HCT116 (cell line): ENCODE measurements around the gene HERPUD1. TPM values are rescaled to one million over a fixed set of nuclear protein-coding genes. Genes with fewer than 3 reads are reported as not detected.

Experiments
- ATAC-seq: fragments of 200-7000 bp; cut with Tn5 transposase; 2 replicates; pipeline ENCODE4 v1.9.1; 2020; ENCODE audit warnings: mild to moderate bottlenecking, moderate library complexity
- BruUV-seq: library from RNA; stranded (reverse); fragments of 400-500 nt; replicated peaks from 2 replicates; lab custom pipeline; 2021; lab: Mats Ljungman, UMichigan
- CTCF ChIA-PET: fragments of 300-600 bp; sonication (Branson Sonifier 250); formaldehyde crosslinking; loops from one replicate; lab custom pipeline; 2021; ENCODE audit warnings: antibody characterized with exemption; lab: Charles Lee
- POLR2A ChIA-PET: fragments of 300-600, 350-600 bp; sonication (Branson Sonifier 250); formaldehyde crosslinking; loops from one replicate; lab custom pipeline; 2021; ENCODE audit warnings: antibody characterized with exemption; lab: Charles Lee
- RAD21 ChIA-PET, 2 experiments: fragments of 300-600 bp; sonication (Branson Sonifier 250); formaldehyde crosslinking; loops; one replicate each; lab custom pipeline; 2023; ENCODE audit warnings: low total read pairs in 2 of 2; ENCODE audit not compliant: uncharacterized antibody in 2 of 2, unreplicated experiment in 2 of 2, low non-redundant PET in 1 of 2; lab: Charles Lee
- DNase-seq: peaks from one replicate; pipeline ENCODE4 v3.0.0-alpha.2; 2010; ENCODE audit warnings: low read depth, low spot score
- H2AFZ ChIP-seq: fragments of 200-600 bp; shearing (Covaris generic), sonication (generic); 2 replicates; pipeline ENCODE4 v1.6.1; 2017; ENCODE audit warnings: low read depth, mixed run types, mixed read lengths, antibody characterized with exemption, low read length; ENCODE audit not compliant: poor library complexity, severe bottlenecking
- H3K27ac ChIP-seq: 2 replicates; pipeline ENCODE4 v1.5.1; 2012; ENCODE audit warnings: low read depth, low read length
- H3K27me3 ChIP-seq: fragments of 200-600 bp; sonication (generic); 2 replicates; pipeline ENCODE4 v1.6.1; 2016; ENCODE audit warnings: mixed run types, low read length, mixed read lengths; ENCODE audit not compliant: insufficient read depth
- H3K36me3 ChIP-seq, 2 experiments: fragments of 200-500 bp in 1 of 2; fragments of 200-600 bp in 1 of 2; sonication (Bioruptor generic) in 1 of 2; sonication (generic) in 1 of 2; 2 replicates each; pipeline versions ENCODE4 v1.5.1 to v1.6.1; 2014 to 2016; ENCODE audit warnings: low read length in 2 of 2, inconsistent platforms in 1 of 2, mixed read lengths in 1 of 2, mixed run types in 1 of 2; ENCODE audit not compliant: insufficient read depth in 2 of 2, control insufficient read depth in 1 of 2
- H3K4me1 ChIP-seq, 2 experiments: fragments of 200-600 bp in 1 of 2; sonication (generic) in 1 of 2; 2 replicates each; pipeline versions ENCODE4 v1.5.1 to v1.6.1; 2012 to 2017; ENCODE audit warnings: low read length in 2 of 2, inconsistent platforms in 1 of 2, mild to moderate bottlenecking in 1 of 2, mixed read lengths in 1 of 2, mixed run types in 1 of 2, moderate library complexity in 1 of 2; ENCODE audit not compliant: insufficient read depth in 2 of 2, control insufficient read depth in 1 of 2
- H3K4me2 ChIP-seq: fragments of 200-600 bp; sonication (generic); 2 replicates; pipeline ENCODE4 v1.6.1; 2017; ENCODE audit warnings: mixed run types, low read length, mixed read lengths
- H3K4me3 ChIP-seq, 2 experiments: fragments of 200-600 bp in 1 of 2; sonication (generic) in 1 of 2; replicated peaks in 1 of 2; 2 replicates each; pipeline ENCODE4 v1.5.1; 2011 to 2016; ENCODE audit warnings: low read length in 2 of 2, control low read depth in 1 of 2, low read depth in 1 of 2, mild to moderate bottlenecking in 1 of 2, mixed read lengths in 1 of 2, mixed run types in 1 of 2
- H3K79me2 ChIP-seq: fragments of 200-600 bp; sonication (generic); 2 replicates; pipeline ENCODE4 v1.6.1; 2017; ENCODE audit warnings: mild to moderate bottlenecking, mixed run types, low read length, moderate library complexity, mixed read lengths; ENCODE audit not compliant: insufficient read depth
- H3K9ac ChIP-seq: fragments of 200-600 bp; sonication (generic); 2 replicates; pipeline ENCODE4 v1.6.1; 2016; ENCODE audit warnings: low read length, mixed read lengths
- H3K9me2 ChIP-seq: fragments of 200-600 bp; sonication (generic), shearing (Covaris generic); 2 replicates; pipeline ENCODE4 v1.6.1; 2017; ENCODE audit warnings: mixed run types, mild to moderate bottlenecking, moderate library complexity; ENCODE audit not compliant: insufficient read depth
- H3K9me3 ChIP-seq, 2 experiments: fragments of 200-500 bp in 1 of 2; fragments of 200-600 bp in 1 of 2; sonication (Bioruptor generic) in 1 of 2; sonication (generic) in 1 of 2; 2 replicates each; pipeline ENCODE4 v1.6.1; 2014 to 2017; ENCODE audit warnings: low read length in 2 of 2, mixed read lengths in 2 of 2, inconsistent platforms in 1 of 2, low read depth in 1 of 2, mild to moderate bottlenecking in 1 of 2, mixed run types in 1 of 2, moderate library complexity in 1 of 2; ENCODE audit not compliant: control insufficient read depth in 1 of 2, insufficient read depth in 1 of 2
- H4K20me1 ChIP-seq: fragments of 200-600 bp; sonication (generic), shearing (Covaris generic); 2 replicates; pipeline ENCODE4 v1.6.1; 2017; ENCODE audit warnings: mixed run types, mild to moderate bottlenecking, moderate library complexity; ENCODE audit not compliant: insufficient read depth
- ELF1 ChIP-seq: IDR thresholded peaks from 2 replicates; pipeline ENCODE4 v1.6.1; 2012; ENCODE audit warnings: low read depth, borderline replicate concordance
- EZH2 ChIP-seq: fragments of 200-600 bp; sonication (generic); IDR thresholded peaks from 2 replicates; pipeline ENCODE4 v1.6.1; 2017; ENCODE audit warnings: antibody characterized with exemption, mixed run types
- EZH2phosphoT487 ChIP-seq: fragments of 200-600 bp; IDR thresholded peaks from 2 replicates; pipeline ENCODE4 v1.6.1; 2018; ENCODE audit warnings: antibody characterized with exemption, borderline replicate concordance
- FOSL1 ChIP-seq: IDR thresholded peaks from 2 replicates; pipeline ENCODE4 v1.6.1; 2012; ENCODE audit warnings: low read depth
- JUND ChIP-seq: IDR thresholded peaks from 2 replicates; pipeline ENCODE4 v1.6.1; 2012
- POLR2A ChIP-seq: IDR thresholded peaks from 2 replicates; pipeline ENCODE4 v1.7.0; 2011; ENCODE audit warnings: borderline replicate concordance; ENCODE audit not compliant: insufficient read depth, insufficient read length; ENCODE audit errors: extremely low read depth
- POLR2AphosphoS5 ChIP-seq: IDR thresholded peaks from 2 replicates; pipeline ENCODE4 v1.6.1; 2011; ENCODE audit warnings: mild to moderate bottlenecking, low read depth, low read length, moderate library complexity
- SIN3A ChIP-seq: IDR thresholded peaks from 2 replicates; pipeline ENCODE4 v1.6.1; 2012; ENCODE audit warnings: low read depth
- TCF7L2 ChIP-seq: IDR thresholded peaks from 2 replicates; pipeline ENCODE4 v1.7.0; 2011; ENCODE audit warnings: borderline replicate concordance, inconsistent platforms; ENCODE audit not compliant: insufficient read depth, insufficient read length; ENCODE audit errors: extremely low read depth
- ZFX ChIP-seq: fragments of 450-650 bp; IDR thresholded peaks from 2 replicates; pipeline ENCODE4 v1.6.1; 2017
- ZNF274 ChIP-seq: fragments of 200-500 bp; sonication (Bioruptor generic); IDR thresholded peaks from 2 replicates; pipeline ENCODE4 v1.6.1; 2014; ENCODE audit warnings: mild to moderate bottlenecking, low read depth, low read length, inconsistent platforms
- intact Hi-C: fragments of 100-400 bp; cut with micrococcal nuclease; formaldehyde crosslinking; loops from 2 replicates; pipeline ENCODE4 v1.10.0; 2022
- total RNA-seq: library from RNA; stranded (reverse); gene quantifications from one replicate; pipeline ENCODE4 v1.2.1, GENCODE V29; 2021; ENCODE audit not compliant: unreplicated experiment
- TF ChIP-seq, protein P1 (sequence below): IDR thresholded peaks from 2 replicates; pipeline ENCODE4 v1.6.1; 2012; ENCODE audit warnings: low read depth
- TF ChIP-seq, protein P2 (sequence below): IDR thresholded peaks from 2 replicates; pipeline ENCODE4 v1.6.1; 2012
- TF ChIP-seq, protein P3 (sequence below), 3 experiments: fragments of 200-600 bp in 1 of 3; sonication (generic) in 1 of 3; IDR thresholded peaks in 2 of 3; conservative IDR thresholded peaks in 1 of 3; 2 replicates each; pipeline ENCODE4 v1.5.1; 2012 to 2017; ENCODE audit warnings: low read depth in 2 of 3, low read length in 2 of 3, antibody characterized with exemption in 1 of 3, borderline replicate concordance in 1 of 3, control low read depth in 1 of 3, mild to moderate bottlenecking in 1 of 3, mixed read lengths in 1 of 3, mixed run types in 1 of 3, moderate library complexity in 1 of 3; ENCODE audit not compliant: insufficient read depth in 1 of 3

The HERPUD1 gene
- total RNA-seq, 1 experiment from 2014 or later: 113 TPM

DNA sequence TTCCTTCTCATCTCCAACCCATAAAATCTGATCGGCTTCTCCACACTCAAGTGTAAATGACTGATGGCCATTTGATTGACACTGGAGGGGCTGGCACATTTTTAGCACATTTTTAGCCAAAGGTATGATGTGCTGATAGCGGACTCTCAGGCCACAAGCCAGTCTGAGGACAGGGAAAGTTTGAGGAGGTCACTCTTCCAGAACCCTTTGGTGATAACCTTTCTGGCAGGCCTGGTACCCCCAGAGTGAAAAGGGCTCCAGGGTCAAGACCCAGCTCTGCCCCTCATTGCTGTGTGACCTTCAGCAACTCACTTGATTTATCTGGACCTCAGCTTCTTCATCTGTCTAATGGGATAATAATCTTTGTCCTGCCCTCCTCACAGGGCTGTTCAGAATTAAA lies 55.8 kb downstream of the HERPUD1 start:
- no peak overlapping the region for H3K4me3 ChIP-seq
- no TSS peak for BruUV-seq
- ChIA-PET RAD21 (no interaction called here), CTCF (interaction anchor here (1.2 kb wide), 1 partner anchor 24 kb away, joined by 4 read pairs; no protein-coding TSS in a partner anchor), POLR2A (no interaction called here)
- H3K4me2 ChIP-seq: no peak overlapping the region
- no peaks in the 10 kb centered on the region for H4K20me1 ChIP-seq
- H3K9me2 ChIP-seq: no peaks in the 10 kb centered on the region
- no peak overlapping the region for H3K27ac ChIP-seq
- no peak for ATAC-seq
- H3K27me3 ChIP-seq: no peaks in the 10 kb centered on the region
- no peak overlapping the region for H3K9ac ChIP-seq
- no peak for DNase-seq
- H2AFZ ChIP-seq: no peak overlapping the region
- no peaks in the 10 kb centered on the region for H3K79me2 ChIP-seq
- H3K4me1 ChIP-seq: peaks cover 32 to 55% of the 10 kb centered on the region in 2 experiments
- no peaks in the 10 kb centered on the region for H3K9me3 ChIP-seq
- TF ChIP-seq JUND (no peak), TCF7L2 (no peak), POLR2A (no peak), ZNF274 (no peak), ELF1 (no peak), FOSL1 (no peak), EZH2phosphoT487 (no peak), EZH2 (no peak), SIN3A (no peak), POLR2AphosphoS5 (no peak), ZFX (no peak)
- TF ChIP-seq, protein P1, sequence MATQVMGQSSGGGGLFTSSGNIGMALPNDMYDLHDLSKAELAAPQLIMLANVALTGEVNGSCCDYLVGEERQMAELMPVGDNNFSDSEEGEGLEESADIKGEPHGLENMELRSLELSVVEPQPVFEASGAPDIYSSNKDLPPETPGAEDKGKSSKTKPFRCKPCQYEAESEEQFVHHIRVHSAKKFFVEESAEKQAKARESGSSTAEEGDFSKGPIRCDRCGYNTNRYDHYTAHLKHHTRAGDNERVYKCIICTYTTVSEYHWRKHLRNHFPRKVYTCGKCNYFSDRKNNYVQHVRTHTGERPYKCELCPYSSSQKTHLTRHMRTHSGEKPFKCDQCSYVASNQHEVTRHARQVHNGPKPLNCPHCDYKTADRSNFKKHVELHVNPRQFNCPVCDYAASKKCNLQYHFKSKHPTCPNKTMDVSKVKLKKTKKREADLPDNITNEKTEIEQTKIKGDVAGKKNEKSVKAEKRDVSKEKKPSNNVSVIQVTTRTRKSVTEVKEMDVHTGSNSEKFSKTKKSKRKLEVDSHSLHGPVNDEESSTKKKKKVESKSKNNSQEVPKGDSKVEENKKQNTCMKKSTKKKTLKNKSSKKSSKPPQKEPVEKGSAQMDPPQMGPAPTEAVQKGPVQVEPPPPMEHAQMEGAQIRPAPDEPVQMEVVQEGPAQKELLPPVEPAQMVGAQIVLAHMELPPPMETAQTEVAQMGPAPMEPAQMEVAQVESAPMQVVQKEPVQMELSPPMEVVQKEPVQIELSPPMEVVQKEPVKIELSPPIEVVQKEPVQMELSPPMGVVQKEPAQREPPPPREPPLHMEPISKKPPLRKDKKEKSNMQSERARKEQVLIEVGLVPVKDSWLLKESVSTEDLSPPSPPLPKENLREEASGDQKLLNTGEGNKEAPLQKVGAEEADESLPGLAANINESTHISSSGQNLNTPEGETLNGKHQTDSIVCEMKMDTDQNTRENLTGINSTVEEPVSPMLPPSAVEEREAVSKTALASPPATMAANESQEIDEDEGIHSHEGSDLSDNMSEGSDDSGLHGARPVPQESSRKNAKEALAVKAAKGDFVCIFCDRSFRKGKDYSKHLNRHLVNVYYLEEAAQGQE: no peak
- TF ChIP-seq, protein P2, sequence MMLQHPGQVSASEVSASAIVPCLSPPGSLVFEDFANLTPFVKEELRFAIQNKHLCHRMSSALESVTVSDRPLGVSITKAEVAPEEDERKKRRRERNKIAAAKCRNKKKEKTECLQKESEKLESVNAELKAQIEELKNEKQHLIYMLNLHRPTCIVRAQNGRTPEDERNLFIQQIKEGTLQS: no peak
- TF ChIP-seq, protein P3, sequence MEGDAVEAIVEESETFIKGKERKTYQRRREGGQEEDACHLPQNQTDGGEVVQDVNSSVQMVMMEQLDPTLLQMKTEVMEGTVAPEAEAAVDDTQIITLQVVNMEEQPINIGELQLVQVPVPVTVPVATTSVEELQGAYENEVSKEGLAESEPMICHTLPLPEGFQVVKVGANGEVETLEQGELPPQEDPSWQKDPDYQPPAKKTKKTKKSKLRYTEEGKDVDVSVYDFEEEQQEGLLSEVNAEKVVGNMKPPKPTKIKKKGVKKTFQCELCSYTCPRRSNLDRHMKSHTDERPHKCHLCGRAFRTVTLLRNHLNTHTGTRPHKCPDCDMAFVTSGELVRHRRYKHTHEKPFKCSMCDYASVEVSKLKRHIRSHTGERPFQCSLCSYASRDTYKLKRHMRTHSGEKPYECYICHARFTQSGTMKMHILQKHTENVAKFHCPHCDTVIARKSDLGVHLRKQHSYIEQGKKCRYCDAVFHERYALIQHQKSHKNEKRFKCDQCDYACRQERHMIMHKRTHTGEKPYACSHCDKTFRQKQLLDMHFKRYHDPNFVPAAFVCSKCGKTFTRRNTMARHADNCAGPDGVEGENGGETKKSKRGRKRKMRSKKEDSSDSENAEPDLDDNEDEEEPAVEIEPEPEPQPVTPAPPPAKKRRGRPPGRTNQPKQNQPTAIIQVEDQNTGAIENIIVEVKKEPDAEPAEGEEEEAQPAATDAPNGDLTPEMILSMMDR (IDR thresholded peaks at IDR 0.05 in 2 of 3, conservative IDR thresholded peaks at IDR 0.05 in 1 of 3; ENCODE audit: borderline replicate concordance in 1 of 3, insufficient read depth in 1 of 3, low read depth in 2 of 3, low read length in 2 of 3): no peak
- intact Hi-C loops: no loop called here
- H3K36me3 ChIP-seq: no peaks in the 10 kb centered on the region
